ENCODE measurements around the gene APOA4. TPM values are rescaled to one million over a fixed set of nuclear protein-coding genes. Genes with fewer than 3 reads are reported as not detected.

APOA4 gene
- not detected in 2 replicates for total RNA-seq

GRCh38 chr11:116823031-116823843, at the start of gene APOA4:
Gene APOA4 (minus strand): TSS chr11:116823304. CDS start chr11:116823191, 113 bp downstream.

GRCh38 chr11:116837231-116838091, 14.4 kb upstream of the APOA4 start, which contains the start of gene APOA1:
Gene APOA1 (minus strand): TSS chr11:116837622. CDS start chr11:116837387, 235 bp downstream.

GRCh38 chr11:116829525-116830183, 6.5 kb upstream of the APOA4 start, which contains the start of gene APOC3:
Gene APOC3 (plus strand): TSS chr11:116829907. CDS start chr11:116830583, 676 bp downstream.

DNA sequence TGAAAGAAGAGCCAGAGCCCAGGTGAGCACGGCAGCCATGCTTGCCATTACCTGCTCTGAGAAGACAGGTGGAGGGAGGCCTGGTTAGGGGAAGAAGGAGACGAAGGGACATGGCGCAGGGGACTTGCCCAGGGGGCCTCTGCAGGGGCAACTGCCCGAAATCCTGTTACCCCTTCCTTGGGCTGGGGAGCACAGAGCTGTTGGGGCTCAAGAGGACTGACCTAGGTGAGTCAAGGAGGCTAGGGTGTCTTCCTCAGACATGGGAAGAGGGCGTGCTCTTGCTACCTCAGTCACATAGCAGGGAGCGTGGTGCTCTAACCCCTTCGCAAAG, 31.3 kb downstream of the APOA4 start, which contains the start of gene APOA5:
TSS of gene APOA5 (minus strand) at position 67 of the 331 bp plus-strand sequence. CDS start at position 48, 19 bp downstream.

DNA sequence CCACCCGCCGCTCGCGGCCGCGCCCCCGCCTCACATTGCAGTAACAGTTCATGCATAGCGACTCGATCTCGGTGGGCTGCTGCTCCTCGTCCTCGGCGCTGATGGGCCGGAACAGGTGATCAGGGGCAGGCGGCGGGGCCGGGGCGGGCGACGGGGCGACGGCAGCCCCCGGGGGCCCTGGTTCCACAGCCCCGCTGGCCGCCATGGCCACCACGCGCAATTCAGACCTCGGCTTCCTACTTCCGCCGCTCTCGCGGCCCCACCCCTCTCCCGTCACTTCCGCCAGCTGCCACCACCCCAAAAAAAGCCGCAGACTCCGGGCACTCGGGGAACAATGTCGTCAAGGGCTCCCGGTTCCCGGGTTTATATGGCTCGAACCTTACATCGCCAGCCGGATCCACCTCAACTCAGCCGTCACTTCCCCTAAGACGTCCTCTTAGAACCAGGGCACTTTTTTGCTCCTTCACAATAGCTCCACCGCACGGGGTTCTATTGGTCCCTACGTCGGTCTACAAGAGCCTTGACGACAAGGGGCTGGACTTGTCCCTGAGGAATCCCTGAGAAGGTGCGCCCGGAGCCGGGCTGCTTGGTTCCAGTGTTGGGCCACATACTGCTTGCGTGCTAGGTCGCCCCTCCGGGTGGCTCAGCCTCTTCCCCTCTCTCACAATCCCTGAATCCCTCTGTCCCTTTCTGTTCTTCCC, 35.2 kb downstream of the APOA4 start, which contains the start of gene ZPR1:
TSS of gene ZPR1 (minus strand) at position 238 of the 701 bp plus-strand sequence. CDS start at position 205, 33 bp downstream.

GRCh38 chr11:116772443-116773202, 50.5 kb downstream of the APOA4 start, which contains the start of gene BUD13:
Gene BUD13 (minus strand): TSS chr11:116772987. CDS start chr11:116772964, 23 bp downstream.

Other genes with a start within 250 kb of the APOA4 start
- 8.5 and 13.6 TPM in 2 replicates for gene BUD13, start 50.3 kb downstream of the APOA4 start, total RNA-seq
- 50.1 and 59.5 TPM in 2 replicates for gene ZPR1, start 35.3 kb downstream of the APOA4 start, total RNA-seq
- gene APOA5, start 31.4 kb downstream of the APOA4 start, total RNA-seq, result not detected in 2 replicates
- gene APOC3, start 6.6 kb upstream of the APOA4 start, total RNA-seq, result not detected in 2 replicates
- gene APOA1, start 14.3 kb upstream of the APOA4 start, total RNA-seq, result not detected in 2 replicates